Fibroblast of lung (primary cell): ENCODE measurements around the gene HTATIP2. TPM values are rescaled to one million over a fixed set of nuclear protein-coding genes. Genes with fewer than 3 reads are reported as not detected.
"Not testable (repeated sequence)": the region's sequence is repeated elsewhere in the genome, so short reads cannot be mapped to it uniquely, and the experiment has no call there.

Source experiments
- DNase-seq, 2 donors: peaks; one replicate each; pipeline versions ENCODE4 v3.0.0 to v3.0.0-alpha.2; 2010; ENCODE audit warnings: low read depth in 2 of 2
- H2AFZ ChIP-seq: 2 replicates; pipeline ENCODE4 v1.5.1; 2012; ENCODE audit warnings: low read length, control low read depth, inconsistent platforms
- H3K27ac ChIP-seq: 2 replicates; pipeline ENCODE4 v1.5.1; 2011; ENCODE audit warnings: low read length, control low read depth; ENCODE audit not compliant: insufficient read depth
- H3K27me3 ChIP-seq: 2 replicates; pipeline ENCODE4 v1.5.1; 2011; ENCODE audit warnings: mild to moderate bottlenecking, low read length; ENCODE audit not compliant: control insufficient read depth, insufficient read depth
- H3K36me3 ChIP-seq: 2 replicates; pipeline ENCODE4 v1.5.1; 2011; ENCODE audit warnings: low read length; ENCODE audit not compliant: control insufficient read depth, insufficient read depth
- H3K4me1 ChIP-seq: 2 replicates; pipeline ENCODE4 v1.5.1; 2011; ENCODE audit warnings: low read length; ENCODE audit not compliant: control insufficient read depth, insufficient read depth; ENCODE audit errors: extremely low read depth
- H3K4me2 ChIP-seq: 2 replicates; pipeline ENCODE4 v1.5.1; 2011; ENCODE audit warnings: low read length, control low read depth; ENCODE audit not compliant: insufficient read depth; ENCODE audit errors: extremely low read depth
- H3K4me3 ChIP-seq, 4 experiments: fragments of 200-600 bp in 1 of 4; sonication (generic) in 1 of 4; replicated peaks in 1 of 4; 2 replicates each; pipeline ENCODE4 v1.5.1; 2011 to 2016; ENCODE audit warnings: low read length in 4 of 4, low read depth in 3 of 4, mild to moderate bottlenecking in 3 of 4, control low read depth in 2 of 4, inconsistent platforms in 1 of 4, mixed read lengths in 1 of 4; ENCODE audit not compliant: insufficient read depth in 1 of 4; ENCODE audit errors: control extremely low read depth in 1 of 4
- H3K79me2 ChIP-seq: 2 replicates; pipeline ENCODE4 v1.5.1; 2012; ENCODE audit warnings: mild to moderate bottlenecking, low read length, inconsistent platforms; ENCODE audit not compliant: control insufficient read depth, insufficient read depth
- H3K9ac ChIP-seq: 2 replicates; pipeline ENCODE4 v1.5.1; 2011; ENCODE audit warnings: mild to moderate bottlenecking, low read length, control low read depth; ENCODE audit not compliant: insufficient read depth
- H3K9me3 ChIP-seq: 2 replicates; pipeline ENCODE4 v1.5.1; 2012; ENCODE audit warnings: low read depth, low read length; ENCODE audit not compliant: control insufficient read depth, insufficient read depth
- H4K20me1 ChIP-seq: 2 replicates; pipeline ENCODE4 v1.5.1; 2011; ENCODE audit warnings: low read length; ENCODE audit not compliant: control insufficient read depth, insufficient read depth; ENCODE audit errors: extremely low read depth
- EZH2 ChIP-seq: IDR thresholded peaks from 2 replicates; pipeline ENCODE4 v1.5.1; 2012; ENCODE audit warnings: low read length, control low read depth, mild to moderate bottlenecking; ENCODE audit errors: missing control alignments
- polyA plus RNA-seq, 2 donors: library from polyadenylated mRNA; depleted of rRNA in 1 of 2; stranded (reverse) in 1 of 2; unstranded in 1 of 2; fragments of >200 nt; gene quantifications; 2 replicates each; pipeline ENCODE4 v1.2.1, GENCODE V29; 2011 to 2012; ENCODE audit warnings: missing spikeins in 1 of 2
- total RNA-seq: library from RNA; depleted of rRNA; stranded (reverse); fragments of >200 nt; gene quantifications from 2 replicates; pipeline ENCODE4 v1.2.1, GENCODE V29; 2014
- TF ChIP-seq, protein P1 (sequence below), 2 donors: IDR thresholded peaks in 1 of 2; conservative IDR thresholded peaks in 1 of 2; 1 replicate in 1 of 2; 2 replicates in 1 of 2; pipeline ENCODE4 v1.5.1; 2011 to 2012; ENCODE audit warnings: low read length in 2 of 2, control low read depth in 1 of 2, inconsistent platforms in 1 of 2, low read depth in 1 of 2, mild to moderate bottlenecking in 1 of 2

HTATIP2 gene
- total and polyA plus RNA-seq, 2 donors (not counting 1 experiment from before 2014, with no cell fraction given): 59.1 to 77.6 TPM

DNA sequence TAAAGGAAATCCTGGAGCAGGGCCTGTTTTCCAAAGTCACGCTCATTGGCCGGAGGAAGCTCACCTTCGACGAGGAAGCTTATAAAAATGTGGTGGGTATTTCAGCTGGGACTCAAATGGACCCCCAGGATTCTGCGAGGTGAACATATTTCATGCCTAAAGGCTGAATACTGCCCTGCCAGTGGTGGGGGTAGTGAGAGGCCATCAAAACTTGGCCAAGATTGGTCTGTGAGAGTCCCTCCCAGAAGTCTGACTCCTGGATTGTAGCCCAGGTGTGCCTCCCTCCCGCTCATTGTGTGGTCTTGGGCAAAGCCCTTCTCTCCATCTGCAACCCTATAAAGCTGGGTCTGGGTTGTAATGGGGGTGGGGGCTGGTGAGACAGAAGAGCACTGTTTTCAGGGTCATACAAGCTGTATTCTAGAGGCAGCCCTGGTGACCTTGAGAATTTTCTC lies 853 bp downstream of the HTATIP2 start:
- H3K4me3 ChIP-seq: peak overlapping the region; percentile 32 to 85 (median 58)
- peak overlapping the region; percentile 93 for H3K4me2 ChIP-seq
- no peaks in the 10 kb centered on the region for H3K9me3 ChIP-seq
- TF ChIP-seq, protein P1, sequence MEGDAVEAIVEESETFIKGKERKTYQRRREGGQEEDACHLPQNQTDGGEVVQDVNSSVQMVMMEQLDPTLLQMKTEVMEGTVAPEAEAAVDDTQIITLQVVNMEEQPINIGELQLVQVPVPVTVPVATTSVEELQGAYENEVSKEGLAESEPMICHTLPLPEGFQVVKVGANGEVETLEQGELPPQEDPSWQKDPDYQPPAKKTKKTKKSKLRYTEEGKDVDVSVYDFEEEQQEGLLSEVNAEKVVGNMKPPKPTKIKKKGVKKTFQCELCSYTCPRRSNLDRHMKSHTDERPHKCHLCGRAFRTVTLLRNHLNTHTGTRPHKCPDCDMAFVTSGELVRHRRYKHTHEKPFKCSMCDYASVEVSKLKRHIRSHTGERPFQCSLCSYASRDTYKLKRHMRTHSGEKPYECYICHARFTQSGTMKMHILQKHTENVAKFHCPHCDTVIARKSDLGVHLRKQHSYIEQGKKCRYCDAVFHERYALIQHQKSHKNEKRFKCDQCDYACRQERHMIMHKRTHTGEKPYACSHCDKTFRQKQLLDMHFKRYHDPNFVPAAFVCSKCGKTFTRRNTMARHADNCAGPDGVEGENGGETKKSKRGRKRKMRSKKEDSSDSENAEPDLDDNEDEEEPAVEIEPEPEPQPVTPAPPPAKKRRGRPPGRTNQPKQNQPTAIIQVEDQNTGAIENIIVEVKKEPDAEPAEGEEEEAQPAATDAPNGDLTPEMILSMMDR (conservative IDR thresholded peaks at IDR 0.05 in 1 of 2, IDR thresholded peaks at IDR 0.05 in 1 of 2; ENCODE audit: low read depth in 1 of 2, low read length in 2 of 2): no peak
- TF ChIP-seq EZH2: no peak
- H3K9ac ChIP-seq: peak overlapping the region; percentile 80
- H4K20me1 ChIP-seq: no peaks in the 10 kb centered on the region
- no peaks in the 10 kb centered on the region for H3K36me3 ChIP-seq
- peaks cover 6% of the 10 kb centered on the region for H3K4me1 ChIP-seq
- H3K27me3 ChIP-seq: no peaks in the 10 kb centered on the region
- H3K27ac ChIP-seq: peak overlapping the region; percentile 76
- H3K79me2 ChIP-seq: peaks cover 6% of the 10 kb centered on the region
- peak overlapping the region; percentile 76 for H2AFZ ChIP-seq
- no peak for DNase-seq

DNA sequence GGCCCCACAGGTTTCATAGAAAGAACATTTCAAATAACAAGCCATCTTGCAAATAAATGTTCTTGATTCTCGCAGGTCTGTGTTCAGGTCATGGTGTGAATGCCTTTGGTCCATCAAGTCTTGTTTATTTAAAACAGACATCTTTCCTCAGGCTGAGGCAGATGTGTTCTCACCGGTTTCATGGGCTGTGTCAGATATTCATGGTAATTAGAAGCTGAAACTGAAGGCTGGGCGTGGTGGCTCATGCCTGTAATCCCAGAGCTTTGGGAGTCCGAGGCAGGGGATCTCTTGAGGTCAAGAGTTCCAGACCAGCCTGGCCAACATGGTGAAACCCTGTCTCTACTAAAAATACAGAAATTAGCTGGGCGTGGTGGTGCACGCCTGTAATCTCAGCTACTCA lies 2.0 kb downstream of the HTATIP2 start:
- DNase-seq, H3K27me3 ChIP-seq, H4K20me1 ChIP-seq, H3K27ac ChIP-seq, H2AFZ ChIP-seq, H3K4me1 ChIP-seq, H3K36me3 ChIP-seq, H3K79me2 ChIP-seq, H3K9me3 ChIP-seq, H3K9ac ChIP-seq, H3K4me2 ChIP-seq, H3K4me3 ChIP-seq: not testable (repeated sequence)

DNA sequence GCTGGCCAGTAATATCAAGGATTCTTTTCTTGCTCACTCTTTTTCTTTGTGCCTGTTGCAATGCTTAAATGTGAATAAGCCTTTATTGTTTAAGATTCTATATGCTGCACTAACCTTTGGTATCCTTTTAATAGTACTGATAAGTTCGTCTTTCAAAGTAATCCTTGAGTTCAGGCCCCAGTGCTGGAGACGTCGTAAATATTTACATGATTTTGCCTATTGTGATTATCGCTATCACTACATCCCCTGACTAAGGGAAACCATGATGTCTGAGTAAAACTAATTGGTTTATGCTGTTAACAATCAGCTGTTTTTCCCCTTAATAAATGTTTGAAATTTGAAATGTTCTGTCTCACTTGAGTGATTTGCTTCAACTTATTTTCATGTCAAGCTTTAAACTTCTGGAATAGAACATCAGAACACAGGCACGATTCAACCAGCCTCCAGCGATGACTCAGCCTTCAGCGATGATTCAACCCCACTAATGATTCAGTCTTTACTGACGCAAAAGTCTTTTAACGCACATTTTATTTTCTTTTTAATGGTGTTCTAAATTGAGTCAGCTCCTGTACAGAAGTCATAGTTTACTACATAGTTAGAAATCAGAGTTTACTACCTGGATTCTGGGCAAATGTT lies 3.9 kb downstream of the HTATIP2 start:
- H3K4me2 ChIP-seq: peak overlapping the region; percentile 6
- H3K79me2 ChIP-seq: peaks cover 6% of the 10 kb centered on the region
- no peaks in the 10 kb centered on the region for H3K27me3 ChIP-seq
- no peaks in the 10 kb centered on the region for H3K9me3 ChIP-seq
- peak overlapping the region in 2 of 4 experiments; percentile 27 to 33 for H3K4me3 ChIP-seq
- peak overlapping the region; percentile 75 for H3K27ac ChIP-seq
- H3K36me3 ChIP-seq: no peaks in the 10 kb centered on the region
- DNase-seq: peak; percentile 85 to 92
- no peak overlapping the region for H3K9ac ChIP-seq
- no peaks in the 10 kb centered on the region for H4K20me1 ChIP-seq
- TF ChIP-seq, protein P1 (conservative IDR thresholded peaks at IDR 0.05 in 1 of 2, IDR thresholded peaks at IDR 0.05 in 1 of 2; ENCODE audit: low read depth in 1 of 2, low read length in 2 of 2): no peak
- no peak for TF ChIP-seq EZH2
- no peak overlapping the region for H2AFZ ChIP-seq
- H3K4me1 ChIP-seq: peaks cover 6% of the 10 kb centered on the region
